Liver (tissue), 3 donors: Measurements from ENCODE around the gene NFIX.

Experiments used
- RAD21 ChIP-seq, 2 donors: IDR thresholded peaks; 2 replicates each; pipeline ENCODE4 v1.6.1; 2016; ENCODE audit warnings: antibody characterized with exemption in 2 of 2, mild to moderate bottlenecking in 2 of 2
- SP1 ChIP-seq: IDR thresholded peaks from 2 replicates; pipeline ENCODE4 v1.6.1; 2018; ENCODE audit warnings: antibody characterized with exemption, mild to moderate bottlenecking
- TAF1 ChIP-seq: conservative IDR thresholded peaks from 2 replicates; pipeline ENCODE4 v1.6.1; 2016; ENCODE audit warnings: antibody characterized with exemption, mild to moderate bottlenecking
- YY1 ChIP-seq: IDR thresholded peaks from 2 replicates; pipeline ENCODE4 v1.6.1; 2016; ENCODE audit warnings: antibody characterized with exemption, mild to moderate bottlenecking
- TF ChIP-seq, protein P1 (sequence below): IDR thresholded peaks from 2 replicates; pipeline ENCODE4 v1.6.1; 2016; ENCODE audit warnings: antibody characterized with exemption
- TF ChIP-seq, protein P2 (sequence below): fragments of 150-350 bp; IDR thresholded peaks from 2 replicates; pipeline ENCODE4 v1.5.1; 2017; ENCODE audit warnings: improper control_type of control experiment, low read depth, low read length; ENCODE audit not compliant: missing input control
- TF ChIP-seq, protein P3 (sequence below): IDR thresholded peaks from 2 replicates; pipeline ENCODE4 v1.6.1; 2016; ENCODE audit warnings: antibody characterized with exemption
- TF ChIP-seq, protein P4 (sequence below): IDR thresholded peaks from 2 replicates; pipeline ENCODE4 v1.6.1; 2016; ENCODE audit warnings: antibody characterized with exemption
- donor health status: healthy.
- donor health status: healthy.

DNA sequence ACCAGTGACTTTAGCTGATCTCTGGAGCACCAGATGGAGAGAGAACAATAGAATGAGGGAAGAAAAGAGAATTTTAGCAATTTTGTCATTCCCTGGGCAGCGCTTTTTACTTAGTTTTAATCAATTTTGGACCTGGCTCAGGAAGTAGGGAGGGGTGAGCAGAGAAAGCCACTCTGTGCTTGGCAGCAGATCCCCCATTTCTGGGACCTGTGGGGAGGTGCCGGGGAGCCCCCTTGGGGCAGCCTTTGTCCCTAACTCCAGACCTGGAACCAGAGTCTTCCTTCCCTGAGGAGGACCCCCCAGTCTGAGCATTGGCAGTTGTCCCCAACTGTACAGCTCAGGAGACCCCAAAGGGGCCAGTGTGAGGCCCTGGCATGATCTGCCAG, 96.9 kb downstream of the NFIX start:
- TF ChIP-seq, protein P1, sequence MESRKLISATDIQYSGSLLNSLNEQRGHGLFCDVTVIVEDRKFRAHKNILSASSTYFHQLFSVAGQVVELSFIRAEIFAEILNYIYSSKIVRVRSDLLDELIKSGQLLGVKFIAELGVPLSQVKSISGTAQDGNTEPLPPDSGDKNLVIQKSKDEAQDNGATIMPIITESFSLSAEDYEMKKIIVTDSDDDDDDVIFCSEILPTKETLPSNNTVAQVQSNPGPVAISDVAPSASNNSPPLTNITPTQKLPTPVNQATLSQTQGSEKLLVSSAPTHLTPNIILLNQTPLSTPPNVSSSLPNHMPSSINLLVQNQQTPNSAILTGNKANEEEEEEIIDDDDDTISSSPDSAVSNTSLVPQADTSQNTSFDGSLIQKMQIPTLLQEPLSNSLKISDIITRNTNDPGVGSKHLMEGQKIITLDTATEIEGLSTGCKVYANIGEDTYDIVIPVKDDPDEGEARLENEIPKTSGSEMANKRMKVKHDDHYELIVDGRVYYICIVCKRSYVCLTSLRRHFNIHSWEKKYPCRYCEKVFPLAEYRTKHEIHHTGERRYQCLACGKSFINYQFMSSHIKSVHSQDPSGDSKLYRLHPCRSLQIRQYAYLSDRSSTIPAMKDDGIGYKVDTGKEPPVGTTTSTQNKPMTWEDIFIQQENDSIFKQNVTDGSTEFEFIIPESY: no peak
- TF ChIP-seq, protein P2, sequence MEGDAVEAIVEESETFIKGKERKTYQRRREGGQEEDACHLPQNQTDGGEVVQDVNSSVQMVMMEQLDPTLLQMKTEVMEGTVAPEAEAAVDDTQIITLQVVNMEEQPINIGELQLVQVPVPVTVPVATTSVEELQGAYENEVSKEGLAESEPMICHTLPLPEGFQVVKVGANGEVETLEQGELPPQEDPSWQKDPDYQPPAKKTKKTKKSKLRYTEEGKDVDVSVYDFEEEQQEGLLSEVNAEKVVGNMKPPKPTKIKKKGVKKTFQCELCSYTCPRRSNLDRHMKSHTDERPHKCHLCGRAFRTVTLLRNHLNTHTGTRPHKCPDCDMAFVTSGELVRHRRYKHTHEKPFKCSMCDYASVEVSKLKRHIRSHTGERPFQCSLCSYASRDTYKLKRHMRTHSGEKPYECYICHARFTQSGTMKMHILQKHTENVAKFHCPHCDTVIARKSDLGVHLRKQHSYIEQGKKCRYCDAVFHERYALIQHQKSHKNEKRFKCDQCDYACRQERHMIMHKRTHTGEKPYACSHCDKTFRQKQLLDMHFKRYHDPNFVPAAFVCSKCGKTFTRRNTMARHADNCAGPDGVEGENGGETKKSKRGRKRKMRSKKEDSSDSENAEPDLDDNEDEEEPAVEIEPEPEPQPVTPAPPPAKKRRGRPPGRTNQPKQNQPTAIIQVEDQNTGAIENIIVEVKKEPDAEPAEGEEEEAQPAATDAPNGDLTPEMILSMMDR: no peak
- TF ChIP-seq YY1 (no peak), TAF1 (no peak), RAD21 (IDR thresholded peaks at IDR 0.05) (no peak), SP1 (no peak)
- TF ChIP-seq, protein P3, sequence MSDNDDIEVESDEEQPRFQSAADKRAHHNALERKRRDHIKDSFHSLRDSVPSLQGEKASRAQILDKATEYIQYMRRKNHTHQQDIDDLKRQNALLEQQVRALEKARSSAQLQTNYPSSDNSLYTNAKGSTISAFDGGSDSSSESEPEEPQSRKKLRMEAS: no peak
- TF ChIP-seq, protein P4, sequence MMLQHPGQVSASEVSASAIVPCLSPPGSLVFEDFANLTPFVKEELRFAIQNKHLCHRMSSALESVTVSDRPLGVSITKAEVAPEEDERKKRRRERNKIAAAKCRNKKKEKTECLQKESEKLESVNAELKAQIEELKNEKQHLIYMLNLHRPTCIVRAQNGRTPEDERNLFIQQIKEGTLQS: no peak
